Prostate gland (tissue), 2 donors: ENCODE measurements around the gene THSD4. TPM values are rescaled to one million over a fixed set of nuclear protein-coding genes. Genes with fewer than 3 reads are reported as not detected.

Experiments used
- DNase-seq: peaks from one replicate; pipeline ENCODE4 v3.0.0-alpha.2; 2019; ENCODE audit warnings: low spot score
- H3K27ac ChIP-seq, 2 donors: fragments of 200-600 bp; sonication (generic); 2 replicates each; pipeline ENCODE4 v1.5.1; 2017 to 2019
- H3K27me3 ChIP-seq: fragments of 200-600 bp; sonication (generic); replicated peaks from 2 replicates; pipeline ENCODE4 v1.5.1; 2019; ENCODE audit not compliant: insufficient read depth
- H3K36me3 ChIP-seq, 2 donors: fragments of 200-600 bp; sonication (generic); 1 replicate in 1 of 2; 2 replicates in 1 of 2; pipeline versions ENCODE4 v1.5.1 to v1.8.1; 2017 to 2019
- H3K4me1 ChIP-seq: fragments of 200-600 bp; sonication (generic); replicated peaks from 2 replicates; pipeline ENCODE4 v1.5.1; 2019
- H3K4me3 ChIP-seq, 2 donors: fragments of 200-600 bp; sonication (generic); 2 replicates each; pipeline ENCODE4 v1.5.1; 2017 to 2019
- H3K9me3 ChIP-seq: fragments of 200-600 bp; sonication (generic); 2 replicates; pipeline ENCODE4 v1.5.1; 2017
- CTCF ChIP-seq, 4 experiments: fragments of 200-600 bp in 2 of 4; fragments of 450-650 bp in 2 of 4; sonication (generic) in 2 of 4; IDR thresholded peaks; 1 replicate in 3 of 4; 2 replicates in 1 of 4; pipeline ENCODE4 v1.5.1; 2016 to 2019; ENCODE audit warnings: antibody characterized with exemption in 4 of 4, mild to moderate bottlenecking in 2 of 4, moderate library complexity in 2 of 4
- POLR2A ChIP-seq: fragments of 450-650 bp; IDR thresholded peaks from one replicate; pipeline ENCODE4 v1.6.1; 2016; ENCODE audit warnings: antibody characterized with exemption, mild to moderate bottlenecking
- POLR2AphosphoS5 ChIP-seq: sonication (generic); formaldehyde crosslinking; IDR thresholded peaks from one replicate; pipeline ENCODE4 v1.6.1; 2017; ENCODE audit warnings: antibody characterized with exemption
- WGBS: methylation state at CpG from one replicate; pipeline ENCODE4 v1.1.5; 2018; 5-methylcytosine and 5-hydroxymethylcytosine counted together
- intact Hi-C: fragments of 100-400 bp; cut with DNase I; formaldehyde crosslinking; loops from one replicate; pipeline ENCODE4 v1.14.2; 2022
- total RNA-seq, 2 donors: library from RNA; depleted of rRNA; stranded (reverse); fragments of >200 nt; gene quantifications; one replicate each; pipeline ENCODE4 v1.1.0, GENCODE V29; 2016

Gene THSD4
- total RNA-seq, 2 donors from 2014 or later: 84.1 to 223 TPM

- no peak for TF ChIP-seq CTCF (IDR thresholded peaks at IDR 0.05)
- no peak for TF ChIP-seq POLR2A
- TF ChIP-seq POLR2AphosphoS5: no peak
- H3K27ac ChIP-seq: peak overlapping the region; percentile 67 to 69
- H3K4me3 ChIP-seq: no peak overlapping the region
- no peaks in the 10 kb centered on the region for H3K9me3 ChIP-seq
- no peak for DNase-seq
- no peaks in the 10 kb centered on the region for H3K27me3 ChIP-seq
- 34% methylated on average over 6 of the region's 6 CpGs for WGBS
- intact Hi-C loops: no loop called here
- no peaks in the 10 kb centered on the region for H3K36me3 ChIP-seq
- peaks cover 5% of the 10 kb centered on the region for H3K4me1 ChIP-seq
These were observed 36.6 kb upstream of the THSD4 start for GRCh38 chr15:71078506-71079207.

- intact Hi-C loops: no loop called here
- peak in 1 of 4 experiments; percentile 1 for TF ChIP-seq CTCF (IDR thresholded peaks at IDR 0.05)
- peak; percentile 72 for TF ChIP-seq POLR2AphosphoS5
- TF ChIP-seq POLR2A: no peak
- no peaks in the 10 kb centered on the region for H3K27me3 ChIP-seq
- H3K4me3 ChIP-seq: no peak overlapping the region
- no peaks in the 10 kb centered on the region for H3K9me3 ChIP-seq
- DNase-seq: peak; percentile 86
- H3K27ac ChIP-seq: peak overlapping the region; percentile 67 to 69
- H3K36me3 ChIP-seq: no peaks in the 10 kb centered on the region
- H3K4me1 ChIP-seq: peaks cover 5% of the 10 kb centered on the region
- WGBS: 11% methylated on average over 6 of the region's 6 CpGs
These were observed 35.8 kb upstream of the THSD4 start for GRCh38 chr15:71079208-71080044.

- DNase-seq: no peak
- 81% methylated on average over 7 of the region's 7 CpGs for whole genome bisulfite sequencing
- Histone ChIP-seq H3K9me3 (no peaks in the 10 kb centered on the region), H3K36me3 (no peaks in the 10 kb centered on the region), H3K4me1 (peaks cover 5% of the 10 kb centered on the region), H3K4me3 (no peak overlapping the region), H3K27ac (peak overlapping the region; percentile 67 to 69), H3K27me3 (no peaks in the 10 kb centered on the region)
- intact Hi-C loops: no loop called here
- TF ChIP-seq POLR2A: no peak
- no peak for TF ChIP-seq POLR2AphosphoS5
- no peak for TF ChIP-seq CTCF (IDR thresholded peaks at IDR 0.05)
These were observed 35.1 kb upstream of the THSD4 start for GRCh38 chr15:71080166-71080565.

- H3K9me3 ChIP-seq: no peaks in the 10 kb centered on the region
- no peak for DNase-seq
- no peak overlapping the region for H3K4me3 ChIP-seq
- peak overlapping the region in 1 of 2 donors; percentile 69 for H3K27ac ChIP-seq
- H3K27me3 ChIP-seq: no peaks in the 10 kb centered on the region
- 23% methylated on average over 1 of the region's 1 CpG for WGBS
- no peaks in the 10 kb centered on the region for H3K36me3 ChIP-seq
- TF ChIP-seq CTCF (IDR thresholded peaks at IDR 0.05) (no peak), POLR2A (no peak), POLR2AphosphoS5 (no peak)
- H3K4me1 ChIP-seq: peaks cover 5% of the 10 kb centered on the region
- intact Hi-C loops: no loop called here
These were observed 34.6 kb upstream of the THSD4 start for GRCh38 chr15:71080705-71081104.
